ENCODE measurements around the gene IFT57.

DNA sequence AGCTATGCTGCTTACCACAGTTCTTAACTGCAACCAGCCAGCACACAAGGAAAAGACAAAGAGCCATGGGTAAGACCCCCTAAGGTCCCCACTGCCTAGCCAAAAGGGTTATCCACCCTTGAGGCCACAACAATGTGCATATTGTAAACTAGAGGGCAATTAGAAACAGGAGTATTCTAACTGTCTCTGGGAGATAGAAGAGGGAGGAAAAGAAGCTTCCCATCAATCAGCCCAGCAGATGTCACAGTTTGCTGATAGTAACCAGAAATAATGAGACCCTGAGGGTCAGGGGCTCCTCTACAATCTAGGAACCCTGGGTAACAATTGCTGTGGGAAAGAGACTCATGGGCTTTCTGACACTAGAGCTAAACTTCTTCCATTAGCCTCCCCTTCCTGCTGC lies 20.6 kb upstream of the IFT57 start:
- TF ChIP-seq, protein P1, sequence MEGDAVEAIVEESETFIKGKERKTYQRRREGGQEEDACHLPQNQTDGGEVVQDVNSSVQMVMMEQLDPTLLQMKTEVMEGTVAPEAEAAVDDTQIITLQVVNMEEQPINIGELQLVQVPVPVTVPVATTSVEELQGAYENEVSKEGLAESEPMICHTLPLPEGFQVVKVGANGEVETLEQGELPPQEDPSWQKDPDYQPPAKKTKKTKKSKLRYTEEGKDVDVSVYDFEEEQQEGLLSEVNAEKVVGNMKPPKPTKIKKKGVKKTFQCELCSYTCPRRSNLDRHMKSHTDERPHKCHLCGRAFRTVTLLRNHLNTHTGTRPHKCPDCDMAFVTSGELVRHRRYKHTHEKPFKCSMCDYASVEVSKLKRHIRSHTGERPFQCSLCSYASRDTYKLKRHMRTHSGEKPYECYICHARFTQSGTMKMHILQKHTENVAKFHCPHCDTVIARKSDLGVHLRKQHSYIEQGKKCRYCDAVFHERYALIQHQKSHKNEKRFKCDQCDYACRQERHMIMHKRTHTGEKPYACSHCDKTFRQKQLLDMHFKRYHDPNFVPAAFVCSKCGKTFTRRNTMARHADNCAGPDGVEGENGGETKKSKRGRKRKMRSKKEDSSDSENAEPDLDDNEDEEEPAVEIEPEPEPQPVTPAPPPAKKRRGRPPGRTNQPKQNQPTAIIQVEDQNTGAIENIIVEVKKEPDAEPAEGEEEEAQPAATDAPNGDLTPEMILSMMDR (IDR thresholded peaks at IDR 0.05; ENCODE audit: insufficient read depth, low read length), result no peak
- TF ChIP-seq GABPA (IDR thresholded peaks at IDR 0.05; ENCODE audit: low read depth) (no peak), REST (IDR thresholded peaks at IDR 0.05; ENCODE audit: insufficient replicate concordance, low read depth) (no peak), POLR2AphosphoS5 (IDR thresholded peaks at IDR 0.05; ENCODE audit: low read depth) (no peak)

Measured in HL-60 (cell line).